Ovary (tissue), 3 donors: ENCODE data around the gene ADA.

Experiments used
- EP300 ChIP-seq: sonication (generic); formaldehyde crosslinking; IDR thresholded peaks from one replicate; pipeline ENCODE4 v1.6.1; 2017; ENCODE audit warnings: antibody characterized with exemption
- POLR2A ChIP-seq: fragments of 450-650 bp; IDR thresholded peaks from one replicate; pipeline ENCODE4 v1.6.1; 2017; ENCODE audit warnings: antibody characterized with exemption, mild to moderate bottlenecking, moderate library complexity
- TF ChIP-seq, protein P1 (sequence below), 3 donors: fragments of 450-650 bp in 2 of 3; fragments of 200-600 bp in 1 of 3; IDR thresholded peaks; one replicate each; pipeline versions ENCODE4 v1.5.1 to v1.8.0; 2016 to 2022; ENCODE audit warnings: antibody characterized with exemption in 3 of 3, mild to moderate bottlenecking in 1 of 3
- donor health status: DM: no; HTN: no; CAD: no.

DNA sequence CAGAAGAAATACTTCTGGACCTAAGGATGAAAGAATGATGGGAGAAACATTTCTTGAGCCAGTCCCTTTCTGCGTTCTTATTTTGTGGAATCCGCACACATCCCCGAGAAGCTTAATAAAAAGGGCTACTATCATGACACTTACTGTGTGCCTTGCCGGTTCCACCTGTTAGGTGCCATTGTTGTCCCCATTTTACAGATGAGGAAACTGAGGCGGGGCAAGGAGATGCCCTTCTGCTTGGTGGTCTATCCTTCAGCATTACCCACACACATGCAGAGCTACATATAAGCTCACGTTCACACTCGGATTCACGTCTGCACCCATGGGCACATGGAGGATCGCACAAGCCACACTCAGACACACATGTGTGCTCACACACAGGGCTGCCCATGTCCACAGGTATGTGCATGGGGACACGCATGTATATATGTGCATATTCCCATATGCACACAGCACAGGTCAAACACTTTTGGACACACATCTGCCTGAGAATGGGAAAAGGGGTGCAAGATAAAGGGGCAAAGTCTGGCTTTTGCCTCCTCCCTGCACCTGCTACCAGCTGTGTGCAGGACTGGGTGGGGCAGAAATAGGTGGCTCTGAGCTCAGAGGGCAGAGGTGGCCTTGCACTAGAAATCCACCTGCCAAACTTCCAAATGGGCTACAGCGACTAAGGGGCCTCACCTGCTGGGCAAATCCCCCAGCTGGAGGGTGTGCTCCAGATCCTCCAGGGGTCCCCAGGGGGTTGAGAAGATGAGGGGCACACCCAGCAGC, 30.5 kb upstream of the ADA start:
- TF ChIP-seq, protein P1, sequence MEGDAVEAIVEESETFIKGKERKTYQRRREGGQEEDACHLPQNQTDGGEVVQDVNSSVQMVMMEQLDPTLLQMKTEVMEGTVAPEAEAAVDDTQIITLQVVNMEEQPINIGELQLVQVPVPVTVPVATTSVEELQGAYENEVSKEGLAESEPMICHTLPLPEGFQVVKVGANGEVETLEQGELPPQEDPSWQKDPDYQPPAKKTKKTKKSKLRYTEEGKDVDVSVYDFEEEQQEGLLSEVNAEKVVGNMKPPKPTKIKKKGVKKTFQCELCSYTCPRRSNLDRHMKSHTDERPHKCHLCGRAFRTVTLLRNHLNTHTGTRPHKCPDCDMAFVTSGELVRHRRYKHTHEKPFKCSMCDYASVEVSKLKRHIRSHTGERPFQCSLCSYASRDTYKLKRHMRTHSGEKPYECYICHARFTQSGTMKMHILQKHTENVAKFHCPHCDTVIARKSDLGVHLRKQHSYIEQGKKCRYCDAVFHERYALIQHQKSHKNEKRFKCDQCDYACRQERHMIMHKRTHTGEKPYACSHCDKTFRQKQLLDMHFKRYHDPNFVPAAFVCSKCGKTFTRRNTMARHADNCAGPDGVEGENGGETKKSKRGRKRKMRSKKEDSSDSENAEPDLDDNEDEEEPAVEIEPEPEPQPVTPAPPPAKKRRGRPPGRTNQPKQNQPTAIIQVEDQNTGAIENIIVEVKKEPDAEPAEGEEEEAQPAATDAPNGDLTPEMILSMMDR (IDR thresholded peaks at IDR 0.05) = no peak
- TF ChIP-seq POLR2A = no peak
- TF ChIP-seq EP300 = no peak
